Smooth muscle cell (in vitro differentiated cells): ENCODE data around the gene COPRS. TPM values are rescaled to one million over a fixed set of nuclear protein-coding genes. Genes with fewer than 3 reads are reported as not detected.

Experiments used
- DNase-seq: peaks from one replicate; lab custom pipeline; 2025; ENCODE audit not compliant: unreplicated experiment; lab: John Stamatoyannopoulos, UW
- H2AFZ ChIP-seq: fragments of 200-600 bp; sonication (generic); 2 replicates; pipeline ENCODE4 v1.6.0; 2016; ENCODE audit warnings: antibody characterized with exemption, low read depth, mild to moderate bottlenecking
- H3F3A ChIP-seq: fragments of 200-600 bp; sonication (generic); 2 replicates; pipeline ENCODE4 v1.6.0; 2017; ENCODE audit warnings: antibody characterized with exemption, low read depth
- H3K27ac ChIP-seq: fragments of 200-600 bp; sonication (generic); 2 replicates; pipeline ENCODE4 v1.5.1; 2016; ENCODE audit warnings: low read depth, mild to moderate bottlenecking
- H3K27me3 ChIP-seq: fragments of 200-600 bp; sonication (generic); 2 replicates; pipeline ENCODE4 v1.6.1; 2016; ENCODE audit warnings: low read depth, mild to moderate bottlenecking
- H3K36me3 ChIP-seq: fragments of 200-600 bp; sonication (generic); 2 replicates; pipeline ENCODE4 v1.5.1; 2016; ENCODE audit warnings: low read depth
- H3K4me1 ChIP-seq: fragments of 200-600 bp; sonication (generic); 2 replicates; pipeline ENCODE4 v1.5.1; 2016; ENCODE audit warnings: low read depth
- H3K4me2 ChIP-seq: fragments of 200-600 bp; sonication (generic); 2 replicates; pipeline ENCODE4 v1.6.0; 2016; ENCODE audit warnings: mild to moderate bottlenecking
- H3K4me3 ChIP-seq: fragments of 200-600 bp; sonication (generic); 2 replicates; pipeline ENCODE4 v1.5.1; 2016; ENCODE audit warnings: mild to moderate bottlenecking
- H3K79me2 ChIP-seq: fragments of 200-600 bp; sonication (generic); 2 replicates; pipeline ENCODE4 v1.6.0; 2016; ENCODE audit warnings: low read depth, mild to moderate bottlenecking
- H3K9ac ChIP-seq: fragments of 200-600 bp; sonication (generic); 2 replicates; pipeline ENCODE4 v1.6.0; 2016; ENCODE audit warnings: low read depth
- H3K9me3 ChIP-seq: fragments of 200-600 bp; sonication (generic); replicated peaks from 2 replicates; pipeline ENCODE4 v1.5.1; 2016; ENCODE audit warnings: low read depth
- H4K20me1 ChIP-seq: fragments of 200-600 bp; sonication (generic); 2 replicates; pipeline ENCODE4 v1.6.0; 2016; ENCODE audit warnings: low read depth
- WGBS: methylation state at CpG from one replicate; pipeline ENCODE4 v1.1.7; 2016; ENCODE audit warnings: low lambda C conversion rate; 5-methylcytosine and 5-hydroxymethylcytosine counted together
- polyA plus RNA-seq: library from polyadenylated mRNA; unstranded; fragments of >200 nt; fragmentation: Nextera tagmentation; extraction: Ambion mirVana; gene quantifications from 2 replicates; pipeline ENCODE4 v1.2.1, GENCODE V29; 2016
- total RNA-seq: library from RNA; depleted of rRNA; stranded (reverse); fragments of >200 nt; gene quantifications from 2 replicates; pipeline ENCODE4 v1.2.3, GENCODE V29; 2014
- TF ChIP-seq, protein P1 (sequence below): fragments of 200-600 bp; sonication (generic); IDR thresholded peaks from 2 replicates; pipeline ENCODE4 v1.5.1; 2017; ENCODE audit warnings: borderline replicate concordance, mild to moderate bottlenecking, antibody characterized with exemption; ENCODE audit not compliant: insufficient read depth, poor library complexity, severe bottlenecking

COPRS gene
- total and polyA plus RNA-seq, 2 experiments from 2014 or later = 55.7 to 78.9 TPM

DNA sequence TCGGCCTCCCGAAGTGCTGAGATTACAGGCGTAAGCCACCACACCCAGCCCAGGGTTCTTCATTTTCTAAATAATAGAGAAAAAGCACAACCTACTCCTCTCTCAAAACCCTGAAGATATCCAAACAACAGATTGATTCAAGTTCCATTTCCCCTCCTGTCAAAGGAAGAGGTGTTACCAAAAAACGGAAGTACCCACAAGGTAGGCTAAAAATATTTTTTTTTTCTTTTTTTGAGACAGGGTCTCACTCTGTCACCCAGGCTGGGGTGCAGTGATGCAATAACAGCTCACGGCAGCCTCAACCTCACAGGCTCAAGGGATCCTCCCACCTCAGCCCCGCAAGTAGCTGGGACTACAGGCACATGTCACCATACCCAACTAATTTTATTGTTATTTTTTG is 23.5 kb upstream of the COPRS start:
- Histone ChIP-seq H3K79me2 (no peaks in the 10 kb centered on the region), H3K27me3 (no peaks in the 10 kb centered on the region), H3K9ac (no peak overlapping the region), H3F3A (no peaks in the 10 kb centered on the region), H2AFZ (no peak overlapping the region), H3K9me3 (no peaks in the 10 kb centered on the region), H3K4me2 (no peak overlapping the region), H3K27ac (no peak overlapping the region), H3K4me1 (no peaks in the 10 kb centered on the region), H3K4me3 (no peak overlapping the region), H3K36me3 (peaks cover 39% of the 10 kb centered on the region), H4K20me1 (peaks cover 7% of the 10 kb centered on the region)
- WGBS = 92% methylated on average over 6 of the region's 6 CpGs
- DNase-seq = no peak
- TF ChIP-seq, protein P1, sequence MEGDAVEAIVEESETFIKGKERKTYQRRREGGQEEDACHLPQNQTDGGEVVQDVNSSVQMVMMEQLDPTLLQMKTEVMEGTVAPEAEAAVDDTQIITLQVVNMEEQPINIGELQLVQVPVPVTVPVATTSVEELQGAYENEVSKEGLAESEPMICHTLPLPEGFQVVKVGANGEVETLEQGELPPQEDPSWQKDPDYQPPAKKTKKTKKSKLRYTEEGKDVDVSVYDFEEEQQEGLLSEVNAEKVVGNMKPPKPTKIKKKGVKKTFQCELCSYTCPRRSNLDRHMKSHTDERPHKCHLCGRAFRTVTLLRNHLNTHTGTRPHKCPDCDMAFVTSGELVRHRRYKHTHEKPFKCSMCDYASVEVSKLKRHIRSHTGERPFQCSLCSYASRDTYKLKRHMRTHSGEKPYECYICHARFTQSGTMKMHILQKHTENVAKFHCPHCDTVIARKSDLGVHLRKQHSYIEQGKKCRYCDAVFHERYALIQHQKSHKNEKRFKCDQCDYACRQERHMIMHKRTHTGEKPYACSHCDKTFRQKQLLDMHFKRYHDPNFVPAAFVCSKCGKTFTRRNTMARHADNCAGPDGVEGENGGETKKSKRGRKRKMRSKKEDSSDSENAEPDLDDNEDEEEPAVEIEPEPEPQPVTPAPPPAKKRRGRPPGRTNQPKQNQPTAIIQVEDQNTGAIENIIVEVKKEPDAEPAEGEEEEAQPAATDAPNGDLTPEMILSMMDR = no peak

DNA sequence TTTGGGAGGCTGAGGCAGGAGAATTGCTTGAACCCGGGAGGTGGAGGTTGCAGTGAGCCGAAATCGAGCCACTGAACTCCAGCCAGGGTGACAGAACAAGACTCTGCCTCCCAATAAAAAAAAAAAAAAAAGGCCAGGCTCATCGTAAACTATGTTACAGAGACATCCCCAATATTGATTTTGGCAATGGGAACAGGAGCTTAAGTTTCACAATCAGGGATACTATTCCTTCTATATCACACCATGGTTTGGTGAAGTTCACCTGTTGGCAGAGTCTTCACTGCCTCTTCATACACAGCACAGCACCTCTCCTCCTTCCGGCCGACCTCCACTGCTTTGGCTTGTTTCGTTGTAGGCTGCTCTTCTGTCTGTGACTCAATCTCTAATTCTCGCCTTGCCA is 21.3 kb upstream of the COPRS start:
- no peak for DNase-seq
- H3K36me3 ChIP-seq = peaks cover 31% of the 10 kb centered on the region

DNA sequence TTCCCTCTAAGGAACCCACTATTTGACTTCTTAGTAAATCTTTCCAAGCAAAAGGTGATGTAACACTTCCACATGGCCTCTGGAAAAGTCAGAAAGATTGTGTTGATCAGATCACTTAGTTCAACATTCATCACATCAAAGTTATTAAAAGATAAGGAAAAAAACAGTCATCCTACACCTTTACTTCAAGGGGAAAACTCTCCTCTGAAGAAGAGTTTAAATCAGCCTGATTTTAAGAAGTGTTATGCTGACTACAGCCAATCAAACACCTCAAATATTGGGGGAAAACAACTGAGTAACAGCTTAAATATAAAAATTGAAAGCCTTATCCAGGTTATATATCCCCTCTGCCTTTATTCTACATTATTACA is 19.6 kb upstream of the COPRS start:
- Histone ChIP-seq H3K4me1 (no peaks in the 10 kb centered on the region), H3K36me3 (peaks cover 23% of the 10 kb centered on the region), H3K4me2 (no peak overlapping the region), H3K9ac (no peak overlapping the region), H2AFZ (no peak overlapping the region), H3F3A (no peaks in the 10 kb centered on the region), H4K20me1 (no peaks in the 10 kb centered on the region), H3K79me2 (no peaks in the 10 kb centered on the region), H3K4me3 (no peak overlapping the region), H3K27me3 (no peaks in the 10 kb centered on the region), H3K9me3 (no peaks in the 10 kb centered on the region), H3K27ac (no peak overlapping the region)
- no peak for DNase-seq
- TF ChIP-seq, protein P1 = no peak

More for the DNA sequence above, 21.3 kb upstream of the COPRS start:
- Histone ChIP-seq H3K27me3 (no peaks in the 10 kb centered on the region), H3F3A (no peaks in the 10 kb centered on the region), H3K9ac (no peak overlapping the region), H3K4me3 (no peak overlapping the region), H3K79me2 (no peaks in the 10 kb centered on the region), H3K27ac (no peak overlapping the region), H3K4me2 (no peak overlapping the region), H2AFZ (no peak overlapping the region), H3K4me1 (no peaks in the 10 kb centered on the region), H3K9me3 (no peaks in the 10 kb centered on the region), H4K20me1 (no peaks in the 10 kb centered on the region)
- TF ChIP-seq, protein P1 = no peak
- over 99% methylated on average over 8 of the region's 8 CpGs for WGBS

DNA sequence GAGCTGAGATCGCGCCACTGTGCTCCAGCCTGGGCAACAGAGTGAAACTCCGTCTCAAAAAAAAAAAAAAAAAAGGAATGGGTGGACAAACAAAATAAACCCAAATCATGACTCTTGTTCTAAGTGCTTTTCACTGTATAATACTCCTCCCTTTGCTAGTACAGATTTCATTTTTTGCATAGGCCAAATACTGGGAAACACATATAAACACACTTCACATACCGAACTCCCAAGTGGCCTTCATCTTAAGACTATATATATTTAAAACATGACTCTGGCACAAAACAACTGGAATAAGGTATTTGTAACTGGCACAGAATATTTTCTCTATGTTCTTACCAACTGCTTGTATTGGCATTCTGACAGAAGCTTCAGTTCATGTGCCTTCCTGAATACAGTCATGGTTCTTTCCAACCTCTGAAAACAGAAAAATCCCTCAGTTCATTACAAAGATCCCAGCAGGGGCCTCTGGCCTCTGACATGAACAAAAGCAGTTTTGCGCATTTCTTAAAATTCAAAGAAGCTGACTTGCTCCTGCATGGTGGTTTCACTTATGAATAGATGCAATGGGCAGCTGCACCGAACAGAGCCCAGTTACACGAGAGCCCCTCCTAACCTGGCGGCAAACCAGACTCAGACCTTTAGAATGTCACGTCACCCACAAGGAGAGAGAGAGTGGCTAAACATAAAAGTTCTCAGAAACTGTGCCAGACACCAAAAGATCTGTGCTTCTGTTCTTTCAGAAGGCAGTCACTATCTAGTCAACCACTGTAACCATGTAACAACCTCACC is 19.1 kb upstream of the COPRS start:
- DNase-seq = no peak
- TF ChIP-seq, protein P1 = no peak
- H2AFZ ChIP-seq = no peak overlapping the region
- H3K4me2 ChIP-seq = no peak overlapping the region
- H3K4me1 ChIP-seq = no peaks in the 10 kb centered on the region
- no peaks in the 10 kb centered on the region for H3K79me2 ChIP-seq
- no peak overlapping the region for H3K9ac ChIP-seq
- H3K27me3 ChIP-seq = no peaks in the 10 kb centered on the region
- no peaks in the 10 kb centered on the region for H3F3A ChIP-seq
- H3K36me3 ChIP-seq = peaks cover 28% of the 10 kb centered on the region
- WGBS = over 99% methylated on average over 9 of the region's 9 CpGs
- H3K4me3 ChIP-seq = no peak overlapping the region
- H3K9me3 ChIP-seq = no peaks in the 10 kb centered on the region
- H3K27ac ChIP-seq = no peak overlapping the region
- no peaks in the 10 kb centered on the region for H4K20me1 ChIP-seq
